ENCODE results near the gene CHRM3. TPM values are rescaled to one million over a fixed set of nuclear protein-coding genes. Genes with fewer than 3 reads are reported as not detected.

CHRM3 gene
- total RNA-seq, 2 donors from 2014 or later: 57.4 to 67.2 TPM

GRCh38 chr1:239417986-239418640 is 31.7 kb downstream of the CHRM3 start:
- ATAC-seq (no peak), DNase-seq (no peak)
- no peaks in the 10 kb centered on the region for H3K27me3 ChIP-seq
- H3K4me3 ChIP-seq: no peak overlapping the region
- WGBS, 2 donors: 63 to 85% methylated on average over 5 of the region's 5 CpGs
- H3K36me3 ChIP-seq (replicated peaks in 1 of 2; ENCODE audit: insufficient read depth in 1 of 2, low read depth in 2 of 2): no peaks in the 10 kb centered on the region
- H3K4me1 ChIP-seq: peaks cover 32% of the 10 kb centered on the region
- no peaks in the 10 kb centered on the region for H3K9me3 ChIP-seq
- TF ChIP-seq POLR2A (IDR thresholded peaks at IDR 0.05) (no peak), CTCF (IDR thresholded peaks at IDR 0.05) (no peak)
- intact Hi-C loops (cut with DNase I): no loop called here
- H3K27ac ChIP-seq: no peak overlapping the region

- ATAC-seq (no peak), DNase-seq (no peak)
- Histone ChIP-seq H3K4me3 (no peak overlapping the region), H3K27me3 (no peaks in the 10 kb centered on the region), H3K36me3 (replicated peaks in 1 of 2; ENCODE audit: insufficient read depth in 1 of 2, low read depth in 2 of 2) (no peaks in the 10 kb centered on the region), H3K27ac (no peak overlapping the region), H3K4me1 (peaks cover 26% of the 10 kb centered on the region), H3K9me3 (no peaks in the 10 kb centered on the region)
- TF ChIP-seq POLR2A (IDR thresholded peaks at IDR 0.05) (no peak), CTCF (IDR thresholded peaks at IDR 0.05) (no peak)
- 95 to 100% methylated on average over 1 of the region's 1 CpG for WGBS, 2 donors
- intact Hi-C loops (cut with DNase I): no loop called here
These were observed 32.3 kb downstream of the CHRM3 start for GRCh38 chr1:239418681-239419080.

- 31 to 36% methylated on average over 2 of the region's 2 CpGs for WGBS, 2 donors
- Histone ChIP-seq H3K27ac (no peak overlapping the region), H3K4me3 (no peak overlapping the region), H3K4me1 (peaks cover 17% of the 10 kb centered on the region), H3K9me3 (no peaks in the 10 kb centered on the region), H3K27me3 (no peaks in the 10 kb centered on the region), H3K36me3 (replicated peaks in 1 of 2; ENCODE audit: insufficient read depth in 1 of 2, low read depth in 2 of 2) (no peaks in the 10 kb centered on the region)
- intact Hi-C loops (cut with DNase I): no loop called here
- DNase-seq (no peak), ATAC-seq (no peak)
- no peak for TF ChIP-seq POLR2A (IDR thresholded peaks at IDR 0.05)
- TF ChIP-seq CTCF (IDR thresholded peaks at IDR 0.05): no peak
These were observed 35.4 kb downstream of the CHRM3 start for GRCh38 chr1:239421811-239422210.

- ATAC-seq (no peak), DNase-seq (no peak)
- H3K27me3 ChIP-seq: no peaks in the 10 kb centered on the region
- no peaks in the 10 kb centered on the region for H3K9me3 ChIP-seq
- H3K36me3 ChIP-seq (replicated peaks in 1 of 2; ENCODE audit: insufficient read depth in 1 of 2, low read depth in 2 of 2): no peaks in the 10 kb centered on the region
- peaks cover 22% of the 10 kb centered on the region for H3K4me1 ChIP-seq
- intact Hi-C loops (cut with DNase I): no loop called here
- 55 to 74% methylated on average over 3 of the region's 3 CpGs for WGBS, 2 donors
- no peak overlapping the region for H3K4me3 ChIP-seq
- H3K27ac ChIP-seq: no peak overlapping the region
- TF ChIP-seq POLR2A (IDR thresholded peaks at IDR 0.05): no peak
These were observed 36.5 kb downstream of the CHRM3 start for GRCh38 chr1:239422818-239423217.

- Histone ChIP-seq H3K4me3 (no peak overlapping the region), H3K27ac (no peak overlapping the region), H3K27me3 (no peaks in the 10 kb centered on the region), H3K36me3 (replicated peaks in 1 of 2; ENCODE audit: insufficient read depth in 1 of 2, low read depth in 2 of 2) (no peaks in the 10 kb centered on the region), H3K4me1 (peaks cover 11% of the 10 kb centered on the region), H3K9me3 (no peaks in the 10 kb centered on the region)
- DNase-seq (no peak), ATAC-seq (no peak)
- intact Hi-C loops (cut with DNase I): no loop called here
- WGBS, 2 donors: 61 to 89% methylated on average over 4 of the region's 4 CpGs
- TF ChIP-seq POLR2A (IDR thresholded peaks at IDR 0.05) (no peak), CTCF (IDR thresholded peaks at IDR 0.05) (no peak)
These were observed 40.6 kb downstream of the CHRM3 start for GRCh38 chr1:239426821-239427475.

Data from body of pancreas (tissue), 4 donors.